Measurements from ENCODE around the gene SPATA12. TPM values are rescaled to one million over a fixed set of nuclear protein-coding genes. Genes with fewer than 3 reads are reported as not detected.
"Not testable (repeated sequence)": the region's sequence is repeated elsewhere in the genome, so short reads cannot be mapped to it uniquely, and the experiment has no call there.

Gene SPATA12
- total RNA-seq, 1 donor from 2014 or later = not detected

DNA sequence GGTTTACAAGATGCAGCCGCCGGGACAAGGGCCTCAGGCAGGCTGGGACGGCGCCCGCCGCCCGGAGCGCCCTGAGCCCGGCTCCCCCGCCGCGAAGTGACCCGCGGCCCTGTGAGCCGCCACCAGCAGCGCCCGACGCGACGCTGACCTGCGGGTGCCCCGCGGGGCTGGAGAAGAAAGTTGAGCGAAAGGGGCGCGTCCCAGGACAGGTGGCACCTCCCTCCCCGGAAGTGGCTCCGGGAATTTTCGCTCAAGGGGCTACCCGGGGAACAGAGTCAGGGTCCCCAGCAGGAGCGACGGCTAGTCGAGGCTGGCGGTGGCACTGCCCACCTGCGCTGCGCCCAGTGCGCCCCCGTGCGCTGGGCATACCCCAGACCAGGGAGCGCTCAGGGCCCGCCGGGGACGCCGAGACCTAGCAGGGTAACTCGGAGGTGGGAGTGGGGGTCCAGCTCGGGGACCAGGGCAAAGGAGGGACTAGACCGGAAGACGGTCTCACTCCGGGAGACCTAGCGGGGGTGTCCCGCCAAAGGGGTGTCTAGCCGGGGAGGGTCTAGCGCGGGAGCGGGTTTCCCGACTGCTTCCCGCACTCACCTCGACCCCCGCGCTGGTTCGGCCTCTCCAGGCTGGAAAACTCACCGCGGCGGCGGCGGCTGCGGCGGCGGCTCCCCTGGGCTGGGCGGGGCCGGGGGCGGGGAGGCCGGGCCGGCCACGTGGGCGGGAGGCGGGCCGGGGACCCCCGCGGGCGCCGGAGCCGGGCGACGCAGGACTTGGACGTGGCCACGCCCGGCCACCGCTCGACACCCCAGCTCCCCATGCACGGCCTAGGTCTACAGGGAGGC, 18.4 kb downstream of the SPATA12 start:
- POLR2A ChIA-PET = interaction anchor here (1.0 to 2.3 kb wide), 3 partner anchors 10 to 396 kb away, joined by 3 to 22 read pairs (median 4); partner anchors contain the start of genes SPATA12 and TASOR
- intact Hi-C loops (cut with micrococcal nuclease) = loop anchor here (1.0 to 5.0 kb wide), 5 partner anchors 11 to 322 kb away; partner anchors contain the start of gene APPL1
- DNase-seq = peak; percentile 46
- peaks cover 44% of the 10 kb centered on the region for H3K27me3 Mint-ChIP-seq
- no peak overlapping the region for H3K27ac Mint-ChIP-seq
- H3K4me3 Mint-ChIP-seq = peak overlapping the region; percentile 78
- CTCF ChIA-PET = interaction anchor here (1.3 to 2.3 kb wide), 3 partner anchors 10 to 83 kb away, joined by 3 to 11 read pairs (median 9); no protein-coding TSS in a partner anchor
- peak; percentile 37 for ATAC-seq (ENCODE audit: low read depth)
- TF ChIP-seq CTCF (IDR thresholded peaks at IDR 0.05) = no peak
- H3K4me1 Mint-ChIP-seq = peaks cover 20% of the 10 kb centered on the region
- no peaks in the 10 kb centered on the region for H3K36me3 Mint-ChIP-seq (ENCODE audit: low read depth)
- H3K9me3 Mint-ChIP-seq = no peaks in the 10 kb centered on the region

- Mint-ChIP-seq H3K27ac (no peak overlapping the region), H3K4me3 (peak overlapping the region; percentile 64), H3K4me1 (peaks cover 16% of the 10 kb centered on the region), H3K9me3 (no peaks in the 10 kb centered on the region), H3K27me3 (peaks cover 40% of the 10 kb centered on the region), H3K36me3 (ENCODE audit: low read depth) (no peaks in the 10 kb centered on the region)
- ChIA-PET POLR2A (interaction anchor here (2.3 kb wide), 1 partner anchor 11 kb away, joined by 22 read pairs; no protein-coding TSS in a partner anchor), CTCF (interaction anchor here (2.2 to 2.3 kb wide), 2 partner anchors 11 to 84 kb away, joined by 9 to 11 read pairs; no protein-coding TSS in a partner anchor)
- intact Hi-C loops (cut with micrococcal nuclease) = loop anchor here (2.0 to 5.0 kb wide), 3 partner anchors 61 to 322 kb away; partner anchors contain the start of gene APPL1
- ATAC-seq (ENCODE audit: low read depth) (no peak), DNase-seq (no peak)
- no peak for TF ChIP-seq CTCF (IDR thresholded peaks at IDR 0.05)
Observed at GRCh38 chr3:57079474-57079831, 19.0 kb downstream of the SPATA12 start.

DNA sequence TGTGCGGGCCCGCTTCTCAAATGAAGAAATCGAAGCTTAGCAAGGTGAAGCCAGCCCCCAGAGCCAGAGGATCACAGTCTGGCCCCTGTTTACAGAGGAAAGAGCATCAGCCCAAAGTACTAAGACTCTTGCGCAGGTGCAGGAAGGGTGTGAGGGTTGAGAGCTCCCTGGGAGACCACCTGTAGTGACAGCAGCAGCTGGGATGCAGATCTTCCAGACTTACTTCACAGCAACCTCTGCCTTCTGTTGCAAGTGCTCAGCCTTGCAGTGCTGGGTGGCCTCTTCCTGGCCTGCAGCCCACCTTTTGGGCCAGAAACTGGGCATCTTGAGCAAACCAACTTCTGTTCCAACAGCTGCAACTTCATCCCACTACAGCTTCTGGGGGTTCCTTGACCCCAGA, 19.7 kb downstream of the SPATA12 start:
- H3K4me3 Mint-ChIP-seq = peak overlapping the region; percentile 75

GRCh38 chr3:57081173-57081572, 20.7 kb downstream of the SPATA12 start:
- intact Hi-C loops (cut with micrococcal nuclease) = no loop called here
- ChIA-PET CTCF (interaction anchor here (0.9 to 1.1 kb wide), 2 partner anchors 15 to 19 kb away, joined by 3 read pairs; no protein-coding TSS in a partner anchor), POLR2A (interaction anchor here (1.3 kb wide), 1 partner anchor 13 kb away, joined by 5 read pairs; no protein-coding TSS in a partner anchor)
- no peak overlapping the region for H3K4me3 Mint-ChIP-seq
- H3K4me1 Mint-ChIP-seq = peaks cover 14% of the 10 kb centered on the region
- H3K36me3 Mint-ChIP-seq (ENCODE audit: low read depth) = no peaks in the 10 kb centered on the region
- H3K27me3 Mint-ChIP-seq = peaks cover 31% of the 10 kb centered on the region
- DNase-seq (no peak), ATAC-seq (ENCODE audit: low read depth) (no peak)
- no peak for TF ChIP-seq CTCF (IDR thresholded peaks at IDR 0.05)
- no peaks in the 10 kb centered on the region for H3K9me3 Mint-ChIP-seq
- no peak overlapping the region for H3K27ac Mint-ChIP-seq

More for the DNA sequence above, 19.7 kb downstream of the SPATA12 start:
- Mint-ChIP-seq H3K9me3 (no peaks in the 10 kb centered on the region), H3K27me3 (peaks cover 33% of the 10 kb centered on the region), H3K4me1 (peaks cover 14% of the 10 kb centered on the region), H3K36me3 (ENCODE audit: low read depth) (no peaks in the 10 kb centered on the region), H3K27ac (no peak overlapping the region)
- ATAC-seq (ENCODE audit: low read depth) (no peak), DNase-seq (no peak)
- ChIA-PET POLR2A (no interaction called here), CTCF (interaction anchor here (0.7 to 1.1 kb wide), 3 partner anchors 20 to 91 kb away, joined by 3 read pairs; no protein-coding TSS in a partner anchor)
- intact Hi-C loops (cut with micrococcal nuclease) = no loop called here
- no peak for TF ChIP-seq CTCF (IDR thresholded peaks at IDR 0.05)

GRCh38 chr3:57082481-57082880, 22.0 kb downstream of the SPATA12 start:
- no peak overlapping the region for H3K4me3 Mint-ChIP-seq
- TF ChIP-seq CTCF (IDR thresholded peaks at IDR 0.05) = no peak
- no peaks in the 10 kb centered on the region for H3K9me3 Mint-ChIP-seq
- peaks cover 21% of the 10 kb centered on the region for H3K27me3 Mint-ChIP-seq
- H3K4me1 Mint-ChIP-seq = peaks cover 12% of the 10 kb centered on the region
- CTCF ChIA-PET = interaction anchor here (0.7 kb wide), 1 partner anchor 90 kb away, joined by 3 read pairs; no protein-coding TSS in a partner anchor
- H3K36me3 Mint-ChIP-seq (ENCODE audit: low read depth) = no peaks in the 10 kb centered on the region
- no peak overlapping the region for H3K27ac Mint-ChIP-seq
- DNase-seq (no peak), ATAC-seq (ENCODE audit: low read depth) (no peak)
- POLR2A ChIA-PET = interaction anchor here (0.7 kb wide), 1 partner anchor 13 kb away, joined by 3 read pairs; no protein-coding TSS in a partner anchor
- intact Hi-C loops (cut with micrococcal nuclease) = no loop called here

GRCh38 chr3:57083266-57083995, 23.0 kb downstream of the SPATA12 start:
- CTCF ChIA-PET = interaction anchor here (1.1 kb wide), 1 partner anchor 16 kb away, joined by 3 read pairs; no protein-coding TSS in a partner anchor

More at GRCh38 chr3:57083266-57083995, 23.0 kb downstream of the SPATA12 start:
- ATAC-seq (ENCODE audit: low read depth); intact Hi-C loops (cut with micrococcal nuclease); H3K9me3 Mint-ChIP-seq; DNase-seq; H3K36me3 Mint-ChIP-seq (ENCODE audit: low read depth); H3K27ac Mint-ChIP-seq; H3K4me3 Mint-ChIP-seq; H3K4me1 Mint-ChIP-seq: not testable (repeated sequence)
- peaks cover 13% of the 10 kb centered on the region for H3K27me3 Mint-ChIP-seq
- POLR2A ChIA-PET = interaction anchor here (0.7 kb wide), 1 partner anchor 113 kb away, joined by 4 read pairs; no protein-coding TSS in a partner anchor

Measured in activated B cell treated with CpG ODN at 0.5 μM for 24 hours (primary cell).